Fibroblast of lung (primary cell): Measurements from ENCODE around the gene PLCG2. TPM values are rescaled to one million over a fixed set of nuclear protein-coding genes. Genes with fewer than 3 reads are reported as not detected.

Experiments used
- DNase-seq, 2 donors: peaks; one replicate each; pipeline versions ENCODE4 v3.0.0 to v3.0.0-alpha.2; 2010; ENCODE audit warnings: low read depth in 2 of 2
- H2AFZ ChIP-seq: 2 replicates; pipeline ENCODE4 v1.5.1; 2012; ENCODE audit warnings: low read length, control low read depth, inconsistent platforms
- H3K27ac ChIP-seq: 2 replicates; pipeline ENCODE4 v1.5.1; 2011; ENCODE audit warnings: low read length, control low read depth; ENCODE audit not compliant: insufficient read depth
- H3K27me3 ChIP-seq: 2 replicates; pipeline ENCODE4 v1.5.1; 2011; ENCODE audit warnings: mild to moderate bottlenecking, low read length; ENCODE audit not compliant: control insufficient read depth, insufficient read depth
- H3K36me3 ChIP-seq: 2 replicates; pipeline ENCODE4 v1.5.1; 2011; ENCODE audit warnings: low read length; ENCODE audit not compliant: control insufficient read depth, insufficient read depth
- H3K4me1 ChIP-seq: 2 replicates; pipeline ENCODE4 v1.5.1; 2011; ENCODE audit warnings: low read length; ENCODE audit not compliant: control insufficient read depth, insufficient read depth; ENCODE audit errors: extremely low read depth
- H3K4me2 ChIP-seq: 2 replicates; pipeline ENCODE4 v1.5.1; 2011; ENCODE audit warnings: low read length, control low read depth; ENCODE audit not compliant: insufficient read depth; ENCODE audit errors: extremely low read depth
- H3K4me3 ChIP-seq, 4 experiments: fragments of 200-600 bp in 1 of 4; sonication (generic) in 1 of 4; replicated peaks in 1 of 4; 2 replicates each; pipeline ENCODE4 v1.5.1; 2011 to 2016; ENCODE audit warnings: low read length in 4 of 4, low read depth in 3 of 4, mild to moderate bottlenecking in 3 of 4, control low read depth in 2 of 4, inconsistent platforms in 1 of 4, mixed read lengths in 1 of 4; ENCODE audit not compliant: insufficient read depth in 1 of 4; ENCODE audit errors: control extremely low read depth in 1 of 4
- H3K79me2 ChIP-seq: 2 replicates; pipeline ENCODE4 v1.5.1; 2012; ENCODE audit warnings: mild to moderate bottlenecking, low read length, inconsistent platforms; ENCODE audit not compliant: control insufficient read depth, insufficient read depth
- H3K9ac ChIP-seq: 2 replicates; pipeline ENCODE4 v1.5.1; 2011; ENCODE audit warnings: mild to moderate bottlenecking, low read length, control low read depth; ENCODE audit not compliant: insufficient read depth
- H3K9me3 ChIP-seq: 2 replicates; pipeline ENCODE4 v1.5.1; 2012; ENCODE audit warnings: low read depth, low read length; ENCODE audit not compliant: control insufficient read depth, insufficient read depth
- H4K20me1 ChIP-seq: 2 replicates; pipeline ENCODE4 v1.5.1; 2011; ENCODE audit warnings: low read length; ENCODE audit not compliant: control insufficient read depth, insufficient read depth; ENCODE audit errors: extremely low read depth
- CTCF ChIP-seq, 2 donors: IDR thresholded peaks in 1 of 2; conservative IDR thresholded peaks in 1 of 2; 1 replicate in 1 of 2; 2 replicates in 1 of 2; pipeline ENCODE4 v1.5.1; 2011 to 2012; ENCODE audit warnings: low read length in 2 of 2, control low read depth in 1 of 2, inconsistent platforms in 1 of 2, low read depth in 1 of 2, mild to moderate bottlenecking in 1 of 2
- EZH2 ChIP-seq: IDR thresholded peaks from 2 replicates; pipeline ENCODE4 v1.5.1; 2012; ENCODE audit warnings: low read length, control low read depth, mild to moderate bottlenecking; ENCODE audit errors: missing control alignments
- polyA plus RNA-seq, 2 donors: library from polyadenylated mRNA; depleted of rRNA in 1 of 2; stranded (reverse) in 1 of 2; unstranded in 1 of 2; fragments of >200 nt; gene quantifications; 2 replicates each; pipeline ENCODE4 v1.2.1, GENCODE V29; 2011 to 2012; ENCODE audit warnings: missing spikeins in 1 of 2
- total RNA-seq: library from RNA; depleted of rRNA; stranded (reverse); fragments of >200 nt; gene quantifications from 2 replicates; pipeline ENCODE4 v1.2.1, GENCODE V29; 2014

PLCG2 gene
- total and polyA plus RNA-seq, 2 donors (not counting 1 experiment from before 2014, with no cell fraction given) = 0.53 to 0.66 TPM

GRCh38 chr16:81855552-81856153, 76.6 kb downstream of the PLCG2 start:
- H3K9ac ChIP-seq = no peak overlapping the region
- TF ChIP-seq CTCF (conservative IDR thresholded peaks at IDR 0.05 in 1 of 2, IDR thresholded peaks at IDR 0.05 in 1 of 2; ENCODE audit: low read depth in 1 of 2, low read length in 2 of 2) (no peak), EZH2 (no peak)
- H4K20me1 ChIP-seq = no peaks in the 10 kb centered on the region
- H3K79me2 ChIP-seq = no peaks in the 10 kb centered on the region
- no peaks in the 10 kb centered on the region for H3K4me1 ChIP-seq
- H3K4me3 ChIP-seq = no peak overlapping the region
- H3K9me3 ChIP-seq = no peaks in the 10 kb centered on the region
- H2AFZ ChIP-seq = no peak overlapping the region
- DNase-seq = no peak
- no peak overlapping the region for H3K4me2 ChIP-seq
- H3K27me3 ChIP-seq = peaks cover 2% of the 10 kb centered on the region
- no peaks in the 10 kb centered on the region for H3K36me3 ChIP-seq
- H3K27ac ChIP-seq = no peak overlapping the region

GRCh38 chr16:81860287-81861266, 81.5 kb downstream of the PLCG2 start:
- Histone ChIP-seq H3K27me3 (no peaks in the 10 kb centered on the region), H3K9ac (no peak overlapping the region), H3K4me1 (no peaks in the 10 kb centered on the region), H3K4me3 (no peak overlapping the region), H3K36me3 (no peaks in the 10 kb centered on the region), H2AFZ (no peak overlapping the region), H4K20me1 (no peaks in the 10 kb centered on the region), H3K27ac (no peak overlapping the region), H3K9me3 (no peaks in the 10 kb centered on the region), H3K79me2 (no peaks in the 10 kb centered on the region), H3K4me2 (no peak overlapping the region)
- DNase-seq = no peak
- no peak for TF ChIP-seq CTCF (conservative IDR thresholded peaks at IDR 0.05 in 1 of 2, IDR thresholded peaks at IDR 0.05 in 1 of 2; ENCODE audit: low read depth in 1 of 2, low read length in 2 of 2)
- TF ChIP-seq EZH2 = no peak

- Histone ChIP-seq H3K27me3 (no peaks in the 10 kb centered on the region), H4K20me1 (no peaks in the 10 kb centered on the region), H3K27ac (no peak overlapping the region), H3K9ac (no peak overlapping the region), H3K79me2 (no peaks in the 10 kb centered on the region), H3K4me1 (no peaks in the 10 kb centered on the region), H2AFZ (no peak overlapping the region), H3K9me3 (no peaks in the 10 kb centered on the region), H3K4me2 (no peak overlapping the region), H3K36me3 (no peaks in the 10 kb centered on the region), H3K4me3 (no peak overlapping the region)
- DNase-seq = no peak
- no peak for TF ChIP-seq EZH2
- no peak for TF ChIP-seq CTCF (conservative IDR thresholded peaks at IDR 0.05 in 1 of 2, IDR thresholded peaks at IDR 0.05 in 1 of 2; ENCODE audit: low read depth in 1 of 2, low read length in 2 of 2)
Measured at GRCh38 chr16:81861503-81861902, 82.4 kb downstream of the PLCG2 start.
